Measurements from ENCODE around the gene SIDT2. TPM values are rescaled to one million over a fixed set of nuclear protein-coding genes. Genes with fewer than 3 reads are reported as not detected.

The SIDT2 gene
- total and polyA plus RNA-seq, 2 of the 8 experiments (the other 6 are each of a cell fraction or from before 2014, with no cell fraction given): 18.5 to 21.1 TPM

DNA sequence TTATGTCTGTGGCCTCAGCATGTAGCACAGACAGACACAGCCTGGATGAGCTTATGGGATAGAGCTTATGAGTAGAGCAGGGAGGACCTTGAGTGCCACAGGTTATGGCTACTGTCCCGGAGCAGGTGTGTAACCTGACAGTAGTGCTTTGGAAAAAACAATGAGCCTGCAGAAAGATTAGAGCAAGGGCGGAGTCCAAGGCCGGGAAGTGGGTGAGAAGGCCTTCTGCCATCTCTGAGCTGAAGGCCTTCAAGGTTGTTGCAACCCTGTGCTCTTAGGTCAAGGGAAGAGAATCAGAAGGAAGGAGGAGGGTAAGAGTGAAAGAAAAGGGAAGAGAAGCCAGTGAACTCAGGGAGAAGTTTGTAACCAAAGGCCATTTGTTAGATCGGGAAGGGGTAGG is 16.7 kb downstream of the SIDT2 start:
- FAIRE-seq: no peak
- TF ChIP-seq TAF1 (IDR thresholded peaks at IDR 0.05; ENCODE audit: low read depth, low read length) (no peak), EGR1 (IDR thresholded peaks at IDR 0.05; ENCODE audit: borderline replicate concordance, low read depth, low read length) (no peak), SIRT6 (IDR thresholded peaks at IDR 0.05; ENCODE audit: low read length) (no peak), BRCA1 (IDR thresholded peaks at IDR 0.05; ENCODE audit: low read depth, low read length) (no peak), BCL11A (IDR thresholded peaks at IDR 0.05; ENCODE audit: low read depth in 2 of 2, low read length in 2 of 2) (no peak), ZNF274 (IDR thresholded peaks at IDR 0.05; ENCODE audit: borderline replicate concordance, extremely low read depth, low read length) (no peak), KDM5A (IDR thresholded peaks at IDR 0.05; ENCODE audit: low read length) (no peak), CHD2 (IDR thresholded peaks at IDR 0.05; ENCODE audit: low read length) (no peak), RFX5 (IDR thresholded peaks at IDR 0.05; ENCODE audit: borderline replicate concordance, low read depth, low read length) (no peak)
- TF ChIP-seq, protein P1, sequence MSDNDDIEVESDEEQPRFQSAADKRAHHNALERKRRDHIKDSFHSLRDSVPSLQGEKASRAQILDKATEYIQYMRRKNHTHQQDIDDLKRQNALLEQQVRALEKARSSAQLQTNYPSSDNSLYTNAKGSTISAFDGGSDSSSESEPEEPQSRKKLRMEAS (IDR thresholded peaks at IDR 0.05): no peak
- TF ChIP-seq, protein P2, sequence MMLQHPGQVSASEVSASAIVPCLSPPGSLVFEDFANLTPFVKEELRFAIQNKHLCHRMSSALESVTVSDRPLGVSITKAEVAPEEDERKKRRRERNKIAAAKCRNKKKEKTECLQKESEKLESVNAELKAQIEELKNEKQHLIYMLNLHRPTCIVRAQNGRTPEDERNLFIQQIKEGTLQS (IDR thresholded peaks at IDR 0.05; ENCODE audit: insufficient read depth, low read depth, low read length): no peak
- TF ChIP-seq, protein P3, sequence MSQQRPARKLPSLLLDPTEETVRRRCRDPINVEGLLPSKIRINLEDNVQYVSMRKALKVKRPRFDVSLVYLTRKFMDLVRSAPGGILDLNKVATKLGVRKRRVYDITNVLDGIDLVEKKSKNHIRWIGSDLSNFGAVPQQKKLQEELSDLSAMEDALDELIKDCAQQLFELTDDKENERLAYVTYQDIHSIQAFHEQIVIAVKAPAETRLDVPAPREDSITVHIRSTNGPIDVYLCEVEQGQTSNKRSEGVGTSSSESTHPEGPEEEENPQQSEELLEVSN (IDR thresholded peaks at IDR 0.05): no peak
- Histone ChIP-seq H3K23me2 (ENCODE audit: low read depth, low read length) (peaks cover 6% of the 10 kb centered on the region; the same call in 1 of the 2 replicates), H3K27me3 (replicated peaks in 1 of 4; ENCODE audit: control insufficient read depth in 3 of 4, extremely low read depth in 1 of 4, insufficient read depth in 3 of 4, low read length in 3 of 4) (no peaks in the 10 kb centered on the region), H3K4ac (replicated peaks; ENCODE audit: insufficient read length, low read depth, low read length) (no peak overlapping the region), H2AK5ac (ENCODE audit: low read depth, low read length) (no peak overlapping the region), H3K23ac (ENCODE audit: insufficient read length) (no peak overlapping the region), H2BK120ac (replicated peaks; ENCODE audit: low read depth, low read length) (no peak overlapping the region), H2AFZ (ENCODE audit: low read length) (no peak overlapping the region), H3K56ac (replicated peaks; ENCODE audit: insufficient read length, low read depth, low read length) (no peak overlapping the region), H2BK15ac (ENCODE audit: low read length) (no peak overlapping the region), H4K8ac (ENCODE audit: extremely low read depth, insufficient read depth, low read length) (0 out of 2 replicates have a peak overlapping the region, but pooled peaks have one; percentile 3), H2BK20ac (ENCODE audit: low read length) (no peak overlapping the region; the same call in 1 of the 2 replicates), H3K4me3 (ENCODE audit: extremely low read depth in 1 of 4, insufficient read depth in 2 of 4, low read depth in 3 of 4, low read length in 4 of 4) (no peak overlapping the region), H3K4me1 (replicated peaks in 1 of 4; ENCODE audit: control insufficient read depth in 3 of 4, insufficient read depth in 4 of 4, low read length in 3 of 4) (peaks cover 7 to 20% (median 19%) of the 10 kb centered on the region in 4 experiments), H3K14ac (ENCODE audit: insufficient read length) (no peak overlapping the region), H4K20me1 (replicated peaks in 1 of 2; ENCODE audit: control insufficient read depth in 1 of 2, insufficient read depth in 2 of 2, low read length in 2 of 2) (peaks cover 2% of the 10 kb centered on the region in 2 experiments), H4K91ac (replicated peaks; ENCODE audit: insufficient read length, low read length) (no peak overlapping the region), H3K4me2 (ENCODE audit: insufficient read depth in 1 of 2, low read depth in 2 of 2, low read length in 2 of 2) (no peak overlapping the region), H3K79me2 (ENCODE audit: control insufficient read depth in 1 of 2, insufficient read depth in 2 of 2, low read length in 2 of 2) (peaks cover 0 to 3% of the 10 kb centered on the region in 2 experiments; a peak in 1 of 4 replicates), H3K36me3 (ENCODE audit: control insufficient read depth in 2 of 4, insufficient read depth in 4 of 4, low read length in 3 of 4) (peaks cover 0 to 4% (median 0%) of the 10 kb centered on the region in 4 experiments; a peak in 1 of 8 replicates), H2BK5ac (ENCODE audit: low read depth, low read length) (no peak overlapping the region), H3K18ac (ENCODE audit: extremely low read depth, low read length) (no peak overlapping the region), H3K9me3 (ENCODE audit: insufficient read depth in 2 of 2, low read depth in 1 of 2, low read length in 1 of 2) (no peaks in the 10 kb centered on the region), H2BK12ac (ENCODE audit: low read depth, low read length) (no peak overlapping the region), H3K27ac (ENCODE audit: low read depth, low read length) (no peak overlapping the region), H3K79me1 (ENCODE audit: low read depth, low read length) (no peaks in the 10 kb centered on the region), H3K9ac (replicated peaks in 1 of 4; ENCODE audit: extremely low read depth in 1 of 4, low read depth in 3 of 4, low read length in 3 of 4) (no peak overlapping the region), H4K5ac (ENCODE audit: insufficient read length, low read depth, low read length) (no peak overlapping the region)
- no peak for DNase-seq (ENCODE audit: low read depth in 1 of 2, low spot score in 2 of 2)
- ChIA-PET CTCF (ENCODE audit: partially characterized antibody) (interaction anchor here (1.8 to 18.7 kb wide), 4 partner anchors 8 to 27 kb away, joined by 6 to 449 read pairs (median 129); partner anchors contain the start of genes PCSK7, RNF214 and SIDT2), POLR2A (ENCODE audit: partially characterized antibody) (interaction anchor here (1.4 to 3.0 kb wide), 6 partner anchors 8 to 31 kb away, joined by 3 to 11 read pairs (median 6); no protein-coding TSS in a partner anchor)
- 90% methylated on average over 3 of the region's 4 CpGs; no CpG with 5 or more reads in 1 of the 2 experiments for WGBS, 2 experiments (ENCODE audit: extremely low coverage in 1 of 2, insufficient coverage in 1 of 2, insufficient read length in 1 of 2, insufficient replicate concordance in 2 of 2, low coverage in 1 of 2, low lambda C conversion rate in 2 of 2, missing lambda C conversion rate in 1 of 2)

Measured in H1 (cell line).